Measurements from ENCODE around the gene SLC35E3.

DNA sequence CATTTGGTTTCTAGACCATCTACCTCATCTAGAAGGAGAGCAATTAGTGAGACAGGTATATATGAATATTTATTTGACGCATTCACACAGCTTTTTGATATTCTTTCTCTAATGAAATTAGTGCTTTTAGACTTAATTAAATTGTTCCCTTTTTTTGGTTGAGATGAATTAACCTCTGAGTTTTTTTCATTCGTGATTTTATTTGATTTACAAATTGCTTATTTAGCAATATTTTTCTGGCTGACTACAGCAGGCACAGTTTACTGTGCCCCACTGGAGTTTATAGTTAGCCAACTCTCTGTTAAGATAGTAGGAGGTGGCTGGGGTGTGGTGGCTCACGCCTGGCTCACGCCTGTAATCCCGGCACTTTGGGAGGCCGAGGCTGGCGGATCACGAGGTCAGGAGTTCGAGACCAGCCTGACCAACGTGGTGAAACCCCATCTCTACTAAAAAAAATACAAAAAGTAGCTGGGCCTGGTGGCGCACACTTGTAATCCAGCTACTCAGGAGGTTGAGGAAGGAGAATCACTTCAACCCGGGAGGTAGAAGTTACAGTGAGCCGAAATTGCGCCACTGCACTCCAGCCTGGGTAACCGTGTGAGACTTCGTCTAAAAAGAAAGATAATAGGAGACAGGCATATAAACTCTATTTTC lies 78.7 kb downstream of the SLC35E3 start:
- TF ChIP-seq ZNF274 (IDR thresholded peaks at IDR 0.05; ENCODE audit: low read depth, low read length) (no peak), SUZ12 (IDR thresholded peaks at IDR 0.05; ENCODE audit: extremely low read depth, insufficient read depth, insufficient read length) (no peak)
